HG03521 (cell line): ENCODE measurements around the gene ATP13A3.
"Not testable (repeated sequence)": the region's sequence is repeated elsewhere in the genome, so short reads cannot be mapped to it uniquely, and the experiment has no call there.

ENCODE experiments used
- ATAC-seq: cut with Tn5 transposase; IDR thresholded peaks from one replicate; pipeline ENCODE4 v1.9.1; 2021; ENCODE audit warnings: mild to moderate bottlenecking, moderate library complexity; ENCODE audit not compliant: unreplicated experiment

Gene ATP13A3

DNA sequence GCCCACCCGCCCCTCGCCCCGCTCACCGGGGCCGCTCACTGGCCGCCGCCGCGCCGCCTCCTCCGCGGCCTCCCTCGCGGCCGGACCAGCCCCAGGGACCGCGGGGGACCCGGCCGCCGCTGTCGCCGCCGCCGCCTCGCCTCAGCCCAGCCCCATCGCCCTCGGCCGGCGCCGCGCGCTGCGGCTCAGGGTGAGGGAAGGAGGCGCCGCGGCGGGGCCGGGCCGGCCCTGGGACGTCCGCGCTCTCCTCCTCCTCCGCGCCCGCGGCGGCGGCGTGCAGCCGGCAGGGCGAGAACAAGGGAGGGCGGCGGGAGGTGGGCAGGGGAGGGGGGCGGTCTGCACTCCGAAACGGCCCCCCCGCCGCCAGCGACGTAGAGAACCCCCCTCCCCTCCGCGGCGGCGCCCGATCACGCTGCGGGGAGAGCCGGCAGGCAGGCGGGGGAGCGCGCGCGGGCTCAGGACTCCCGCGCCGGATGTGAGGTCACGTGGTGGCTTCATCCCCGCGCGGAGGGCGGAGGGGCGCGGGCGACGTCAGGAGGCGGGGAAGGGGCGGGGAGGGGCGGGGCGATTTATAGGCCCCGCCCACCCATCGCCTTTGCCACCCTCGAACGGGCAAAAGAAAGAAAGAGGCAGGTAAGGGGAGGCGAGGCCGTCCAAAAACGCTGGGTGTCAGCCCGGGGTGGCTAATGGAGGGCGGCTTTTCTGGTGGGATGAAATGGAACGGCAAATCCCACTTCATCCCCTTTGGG is at the start of gene ATP13A3:
Gene ATP13A3, minus strand, starts transcription at position 463 of the 749 bp plus-strand sequence. CDS start 24,812 bp downstream, outside the sequence.
- peak; percentile 76 for ATAC-seq

DNA sequence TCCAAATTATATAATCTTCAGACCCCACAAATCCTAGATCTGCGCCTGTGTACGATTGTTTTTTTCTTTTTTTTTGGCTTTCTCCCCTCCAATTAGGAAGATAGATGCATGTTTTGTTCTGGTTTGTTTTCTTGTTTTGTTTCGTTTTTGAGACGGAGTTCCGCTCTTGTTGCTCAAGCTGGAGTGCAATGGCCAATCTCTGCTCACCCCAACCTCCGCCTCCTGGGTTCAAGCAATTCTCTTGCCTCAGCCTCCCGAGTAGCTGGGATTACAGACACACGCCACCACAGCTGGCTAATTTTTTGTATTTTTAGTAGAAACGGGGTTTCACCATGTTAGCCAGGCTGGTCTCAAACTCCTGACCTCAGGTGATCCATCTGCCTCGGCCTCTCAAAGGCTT is 48.4 kb upstream of the ATP13A3 start:
- ATAC-seq: not testable (repeated sequence)

DNA sequence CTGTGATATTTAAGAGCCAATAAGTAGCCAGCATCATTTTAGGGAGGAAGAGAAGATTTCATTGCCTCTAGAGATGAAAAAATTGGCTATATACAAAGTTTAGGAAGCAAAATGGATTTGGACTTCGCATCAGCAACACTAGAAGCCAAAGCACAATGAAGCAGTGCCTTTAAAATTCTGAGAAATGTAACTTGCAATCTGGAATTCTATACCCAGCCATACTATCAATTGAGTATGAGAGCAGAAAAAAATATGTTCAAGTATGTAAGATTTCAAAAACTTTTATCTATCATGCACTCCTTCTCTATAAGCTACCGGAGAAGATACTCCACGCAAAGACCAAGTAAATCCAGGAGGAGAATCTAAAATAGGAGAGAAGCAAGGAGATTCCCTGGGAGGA is 47.4 kb upstream of the ATP13A3 start:
- ATAC-seq: no peak

DNA sequence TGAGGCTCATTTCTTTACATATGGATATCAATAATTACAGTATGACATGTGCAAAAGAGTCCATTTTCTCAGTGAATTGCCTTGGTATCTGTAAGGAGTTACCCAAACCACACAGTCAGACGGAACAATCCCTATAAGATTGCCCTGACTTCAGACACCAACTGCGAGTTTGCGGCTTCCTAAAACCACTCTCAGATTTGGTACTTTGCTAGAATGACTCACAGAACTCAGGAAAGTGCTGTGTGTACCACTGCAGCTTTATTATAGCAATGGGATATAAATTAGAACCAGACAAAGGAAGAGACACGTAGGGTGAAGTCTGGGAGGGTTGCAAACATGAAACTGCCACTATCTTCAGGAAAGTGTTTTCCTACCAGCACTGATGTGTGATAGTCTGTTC is 45.8 kb upstream of the ATP13A3 start:
- no peak for ATAC-seq

DNA sequence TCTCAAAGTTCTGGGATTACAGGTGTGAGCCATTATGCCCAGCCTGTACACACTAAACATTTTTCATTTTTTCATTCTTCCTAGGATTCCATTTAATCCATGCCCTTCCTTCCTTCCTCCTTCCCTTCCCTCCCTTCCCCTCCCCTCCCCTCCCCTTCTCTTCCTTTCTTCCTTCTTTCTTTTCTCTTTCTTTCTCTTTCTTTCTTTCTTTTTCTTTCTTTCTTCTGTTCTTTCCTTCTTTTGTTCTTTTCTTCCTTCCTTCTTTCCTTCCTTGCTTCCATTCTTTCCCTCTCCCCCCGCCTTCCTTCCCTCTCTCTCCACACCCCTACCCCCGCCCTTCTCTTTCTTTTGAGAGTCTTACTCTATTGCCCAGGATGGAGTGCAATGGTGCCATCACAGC is 40.9 kb upstream of the ATP13A3 start:
- ATAC-seq: no peak

DNA sequence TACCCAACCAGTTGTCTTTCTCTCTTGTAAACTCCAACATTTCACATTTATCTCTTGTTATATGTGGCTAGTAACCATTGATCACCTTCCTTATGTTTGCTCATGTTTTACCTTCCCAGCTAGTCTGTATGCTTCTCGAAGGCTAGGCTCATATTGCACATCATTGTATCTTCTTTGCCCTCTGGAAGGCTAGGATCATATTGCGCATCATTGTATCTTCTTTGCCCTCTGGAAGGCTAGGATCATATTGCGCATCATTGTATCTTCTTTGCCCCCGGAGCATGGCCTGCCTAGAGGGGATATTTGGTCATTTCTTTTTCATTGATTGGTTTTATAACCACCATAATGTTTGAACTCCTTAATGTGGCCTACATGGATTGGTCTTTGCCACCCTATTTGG is 39.4 kb upstream of the ATP13A3 start:
- ATAC-seq: no peak

DNA sequence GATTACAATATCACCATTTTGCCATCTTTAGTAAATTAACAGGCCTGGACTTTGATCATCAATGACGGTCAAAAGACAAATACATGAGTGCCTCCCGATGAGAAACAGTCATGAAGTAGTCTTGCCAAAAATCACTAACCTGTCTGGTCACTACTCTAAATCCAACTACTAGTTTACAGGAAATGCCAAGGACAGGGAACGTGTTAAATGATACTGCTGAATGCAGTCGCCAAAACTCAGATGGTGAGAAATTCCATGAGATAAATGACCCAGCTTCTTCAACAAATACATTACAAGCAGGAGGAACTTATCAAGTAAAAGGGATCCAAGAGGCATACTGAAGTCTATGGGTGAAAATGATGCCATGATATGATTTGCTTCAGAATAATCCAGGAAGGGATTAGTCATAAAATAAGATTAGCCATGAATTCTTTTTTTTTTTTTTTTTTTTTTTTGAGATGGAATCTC is 35.8 kb upstream of the ATP13A3 start:
- no peak for ATAC-seq

DNA sequence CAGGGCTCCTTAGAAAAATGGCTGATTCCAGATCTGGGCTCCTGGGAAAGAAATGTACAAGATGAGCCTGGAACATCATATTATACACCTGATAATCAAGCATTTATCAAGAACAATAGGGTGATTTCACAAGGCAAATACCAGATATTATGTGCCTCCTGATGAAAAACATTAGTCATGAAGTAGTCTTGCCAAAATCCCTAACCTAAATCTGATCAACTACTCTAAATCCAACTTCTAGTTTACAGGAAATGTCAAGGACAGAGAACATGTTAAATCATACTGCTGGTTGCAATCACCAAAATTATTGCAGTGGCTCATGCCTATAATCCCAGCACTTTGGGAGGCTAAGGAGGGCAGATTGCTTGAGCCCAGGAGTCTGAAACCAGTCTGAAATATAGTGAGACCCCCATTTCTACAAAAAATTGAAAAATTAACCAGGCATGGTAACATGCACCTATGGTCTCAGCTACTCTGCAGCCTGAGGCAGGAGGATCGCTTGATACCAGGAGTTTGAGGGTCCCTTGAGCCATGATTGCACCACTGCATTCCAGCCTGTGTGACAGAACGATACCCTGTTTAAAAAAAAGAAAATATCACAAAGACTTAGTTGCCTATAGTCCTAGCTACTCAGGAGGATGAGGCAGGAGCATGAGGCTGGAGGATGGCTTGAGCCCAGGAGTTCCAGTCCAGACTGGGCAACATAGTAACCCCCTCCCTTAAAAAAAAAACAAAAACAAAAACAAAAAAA is 34.9 kb upstream of the ATP13A3 start:
- ATAC-seq: no peak

DNA sequence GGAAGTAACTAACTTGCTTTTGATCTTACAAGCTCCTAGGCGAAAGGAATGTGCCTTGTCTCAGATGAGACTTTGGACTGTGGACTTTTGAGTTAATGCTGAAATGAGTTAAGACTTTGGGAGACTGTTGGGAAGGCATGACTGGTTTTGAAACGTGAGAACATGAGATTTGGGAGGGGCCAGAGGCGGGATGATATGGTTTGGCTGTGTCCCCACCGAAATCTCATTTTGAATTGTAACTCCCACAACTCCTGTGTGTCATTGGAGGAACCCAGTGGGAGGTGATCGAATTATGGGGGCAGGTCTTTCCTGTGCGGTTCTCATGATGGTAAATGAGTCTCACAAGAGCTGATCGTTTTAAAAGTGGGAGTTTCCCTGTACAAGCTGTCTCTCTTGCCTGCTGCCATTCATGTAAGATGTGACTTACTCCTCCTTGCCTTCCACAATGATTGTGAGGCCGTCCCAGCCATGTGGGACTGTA is 33.9 kb upstream of the ATP13A3 start:
- not testable (repeated sequence) for ATAC-seq

DNA sequence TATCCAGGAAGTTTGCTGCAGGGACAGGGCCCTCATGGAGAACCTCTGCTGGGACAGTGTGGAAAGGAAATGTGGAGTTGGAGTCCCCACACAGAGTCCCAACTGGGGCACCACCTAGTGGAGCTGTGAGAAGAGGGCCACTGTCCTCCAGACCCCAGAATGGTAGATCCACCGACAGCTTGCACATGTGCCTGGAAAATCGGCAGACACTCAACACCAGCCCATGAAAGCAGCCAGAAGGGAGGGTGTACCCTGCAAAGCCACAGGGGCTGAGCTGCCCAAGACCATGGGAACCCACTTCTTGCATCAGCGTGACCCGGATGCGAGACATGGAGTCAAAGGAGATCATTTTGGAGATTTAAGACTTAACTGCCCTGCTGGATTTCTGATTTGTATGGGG is 33.4 kb upstream of the ATP13A3 start:
- not testable (repeated sequence) for ATAC-seq

DNA sequence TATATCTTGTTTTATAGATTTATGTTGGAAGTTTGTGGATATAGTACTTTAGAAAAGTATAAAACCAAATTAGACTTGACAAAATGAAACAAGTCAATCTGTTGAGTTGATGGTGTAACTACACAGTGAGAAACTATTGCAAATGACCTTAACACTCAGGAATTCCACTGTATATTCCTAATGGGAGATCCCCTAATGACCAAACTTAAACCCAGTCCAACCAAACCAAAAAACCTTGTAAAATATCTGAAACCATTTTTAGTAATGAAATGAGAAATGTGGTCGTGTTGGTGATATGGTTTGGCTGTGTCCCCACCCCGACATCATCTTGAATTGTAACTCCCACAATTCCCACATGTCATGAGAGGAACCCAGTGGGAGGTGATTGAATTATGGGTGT is 31.9 kb upstream of the ATP13A3 start:
- ATAC-seq: no peak

DNA sequence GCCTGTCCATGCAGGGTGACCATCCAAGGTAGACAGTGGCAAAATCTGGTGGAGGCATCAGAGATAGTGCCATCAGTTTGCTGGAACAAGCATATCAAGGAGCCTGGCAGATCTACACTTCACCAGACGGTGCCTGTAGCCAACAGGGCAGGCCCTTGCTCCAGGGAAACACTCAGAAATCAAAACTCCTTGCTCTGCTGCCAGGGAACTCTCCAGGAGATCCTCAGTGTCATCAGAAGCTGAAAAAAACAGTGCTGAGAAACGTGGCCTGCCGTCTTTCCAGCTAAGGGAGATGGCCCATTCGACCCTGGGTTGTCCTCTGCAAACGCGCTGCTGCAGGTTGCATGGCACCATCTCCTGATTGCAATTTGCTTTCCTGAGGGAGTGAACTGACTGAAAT is 30.5 kb upstream of the ATP13A3 start:
- no peak for ATAC-seq

DNA sequence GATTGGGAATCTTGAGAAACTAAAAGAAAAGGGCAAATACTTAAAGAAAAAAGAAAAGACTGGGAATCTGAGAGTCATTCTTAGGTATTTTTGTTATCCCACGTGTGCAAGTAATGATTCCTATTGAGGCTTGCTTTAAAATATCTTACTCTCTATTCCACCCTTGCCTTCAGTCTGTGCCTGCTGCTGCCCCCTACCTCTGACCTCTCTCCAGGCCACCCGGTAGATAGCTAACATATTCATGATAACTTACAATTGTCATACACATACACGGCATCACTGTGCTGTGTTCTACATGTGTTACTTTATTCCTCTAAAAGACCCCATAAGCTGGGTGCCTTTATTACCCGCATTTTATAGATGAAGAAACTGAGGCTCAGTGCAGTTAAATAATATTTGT is 27.8 kb upstream of the ATP13A3 start:
- no peak for ATAC-seq

DNA sequence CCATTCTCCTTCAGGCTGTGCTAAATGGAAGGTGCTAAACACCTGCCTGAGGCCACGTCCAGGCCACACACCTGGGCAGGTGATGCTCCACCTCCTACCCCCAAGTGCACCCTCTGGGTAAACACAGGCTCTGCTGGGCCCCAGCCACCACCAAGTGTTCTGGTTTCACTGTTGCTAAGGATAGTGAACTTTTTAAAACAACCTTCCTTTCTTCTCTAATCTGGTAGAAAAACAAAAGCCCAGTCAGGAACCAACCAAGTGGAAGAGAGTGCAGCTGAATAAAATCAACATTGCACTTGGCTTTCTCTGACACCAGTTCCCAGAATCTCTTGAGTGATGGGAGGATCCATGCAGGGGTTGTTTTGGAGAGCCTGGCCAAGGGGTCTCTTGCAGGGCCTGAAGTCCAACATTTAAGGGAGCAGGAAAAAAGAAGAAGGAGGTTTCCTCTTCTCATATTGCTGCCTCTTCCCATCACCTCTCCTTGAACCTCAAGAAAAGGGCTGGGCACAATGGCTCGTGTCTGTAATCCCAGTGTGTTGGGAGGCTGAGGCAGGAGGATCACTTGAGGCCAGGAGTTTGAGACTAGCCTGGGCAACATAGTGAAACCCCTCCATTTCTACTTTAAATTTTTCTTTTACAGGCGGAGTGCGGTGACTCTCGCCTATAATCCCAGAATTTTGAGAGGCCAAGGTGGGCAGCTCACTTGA is 26.2 kb upstream of the ATP13A3 start:
- ATAC-seq: no peak

DNA sequence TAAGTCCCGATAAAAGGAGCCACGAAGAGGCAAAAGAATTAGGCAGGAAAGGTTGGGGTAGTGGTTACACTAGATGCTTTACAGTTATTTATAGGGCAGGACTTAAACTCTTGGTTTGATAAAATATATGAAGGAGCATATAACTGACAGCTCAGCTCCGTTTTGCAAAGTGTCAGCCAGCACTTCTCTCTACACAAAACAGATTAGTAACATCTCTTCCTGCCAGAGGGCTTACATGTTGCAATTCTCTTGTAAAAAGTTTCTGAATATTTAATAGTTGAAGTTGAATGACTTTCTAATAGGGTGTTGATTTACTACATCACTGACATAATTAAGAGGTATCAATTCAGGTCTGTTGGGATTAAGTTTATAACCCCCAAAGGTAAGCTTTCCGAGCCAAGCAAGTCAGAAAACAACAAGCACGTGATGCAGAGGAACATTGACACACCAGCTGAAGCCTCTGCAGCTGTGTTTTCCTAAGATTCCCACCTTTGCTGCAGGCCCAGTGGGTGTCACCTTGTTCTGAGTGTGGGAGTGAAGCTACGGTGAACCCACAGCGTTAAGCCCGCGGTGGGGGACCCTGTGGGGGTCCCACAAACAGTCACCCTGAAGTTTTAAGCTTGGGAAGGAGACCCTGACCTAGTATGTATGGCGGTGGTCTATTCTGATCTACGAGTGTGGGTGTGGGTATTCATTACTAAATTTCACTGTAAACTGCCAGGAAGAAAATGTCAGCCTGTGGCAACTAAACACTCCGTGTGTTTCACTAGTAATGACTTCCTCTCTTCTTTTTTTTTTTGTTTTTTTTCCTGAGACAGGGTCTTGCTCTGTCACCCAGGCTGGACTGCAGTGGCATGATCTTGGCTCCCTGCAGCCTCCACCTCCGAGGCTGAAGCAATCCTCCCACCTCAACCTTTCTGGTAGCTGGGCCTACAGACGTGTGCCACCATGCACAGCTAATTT is 22.0 kb upstream of the ATP13A3 start:
- no peak for ATAC-seq

DNA sequence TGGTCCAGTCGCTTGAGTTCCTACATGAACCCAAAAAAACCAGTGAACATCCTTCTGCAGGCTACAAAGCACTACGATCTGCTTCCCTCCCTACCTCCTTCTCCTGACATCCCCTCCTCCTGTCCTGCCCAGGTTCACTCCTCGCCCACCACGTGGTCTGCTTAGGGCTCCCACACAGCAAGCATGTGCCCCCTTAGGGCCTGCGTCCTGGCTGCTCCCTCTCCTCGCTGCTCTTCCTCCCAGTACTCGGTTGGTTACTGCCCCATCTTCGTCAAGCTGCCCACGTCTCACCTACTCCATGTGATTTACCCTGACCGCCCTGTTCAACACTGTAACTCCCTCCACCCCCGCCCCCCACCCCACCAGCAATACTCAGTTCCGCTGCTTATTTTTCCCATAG is 20.8 kb upstream of the ATP13A3 start:
- no peak for ATAC-seq

DNA sequence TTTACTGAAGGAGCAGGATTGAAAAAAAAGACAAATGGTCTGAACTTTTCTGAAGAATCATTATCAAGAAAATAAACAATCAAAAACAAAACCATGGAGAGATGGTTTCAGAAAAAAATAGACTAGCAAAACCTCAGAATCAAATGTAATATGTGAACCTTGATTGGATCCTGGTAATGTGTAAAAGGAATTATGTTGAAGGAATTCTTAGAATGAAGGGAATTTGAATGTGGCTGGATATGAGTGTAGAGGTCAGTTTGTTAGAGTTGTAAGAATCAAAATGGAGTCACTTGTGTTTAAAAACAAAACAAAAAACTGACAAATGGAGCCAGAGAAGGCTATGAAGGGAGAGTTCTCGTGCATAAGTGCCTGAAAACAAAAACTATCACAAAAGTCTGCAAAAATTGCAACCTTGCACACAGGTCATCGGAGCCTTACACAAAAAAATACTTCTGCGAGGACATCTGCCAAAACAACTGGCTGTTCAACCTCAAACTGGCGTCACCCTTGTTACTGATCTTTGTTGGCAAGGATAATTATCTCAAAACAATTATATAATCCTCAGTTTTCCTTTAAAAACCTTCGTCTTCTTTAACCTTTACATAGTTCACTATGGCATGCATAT is 19.1 kb upstream of the ATP13A3 start:
- no peak for ATAC-seq

DNA sequence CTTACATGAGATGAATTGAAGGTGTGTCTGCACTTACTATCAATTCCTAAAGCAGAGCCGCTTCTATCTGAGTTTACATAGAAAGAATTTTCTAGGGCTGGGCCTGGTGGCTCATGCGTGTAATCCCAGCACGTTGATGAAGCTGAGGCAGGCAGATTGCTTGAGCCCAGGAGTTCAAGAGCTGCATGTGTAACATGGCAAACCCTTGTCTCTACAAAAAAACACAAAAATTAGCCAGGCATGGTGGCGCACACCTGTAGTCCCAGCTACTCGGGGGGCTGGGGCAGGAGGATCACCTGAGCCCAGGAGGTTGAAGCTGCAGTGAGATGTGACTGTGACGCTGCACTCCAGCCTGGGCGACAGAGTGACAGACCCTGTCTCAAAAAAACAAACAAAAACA is 18.1 kb upstream of the ATP13A3 start:
- ATAC-seq: no peak

DNA sequence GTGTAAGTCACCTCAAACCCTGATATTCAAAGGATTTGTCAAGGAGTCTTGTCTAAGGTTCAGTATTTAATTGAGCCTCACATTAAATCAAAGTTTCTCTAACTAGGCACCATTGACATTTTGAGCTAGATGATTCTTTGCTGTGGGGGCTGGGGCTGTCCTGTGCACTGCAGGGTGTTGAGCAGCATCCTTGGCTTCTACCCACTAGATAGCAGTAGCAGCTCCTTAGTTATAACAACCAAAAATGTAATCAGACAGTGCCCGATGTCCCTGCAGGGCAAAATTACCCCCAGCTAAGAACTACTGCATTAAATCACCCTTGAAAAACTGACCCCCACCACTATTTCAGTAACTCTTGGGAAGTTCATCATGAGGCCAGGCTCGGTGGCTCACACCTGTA is 17.3 kb upstream of the ATP13A3 start:
- ATAC-seq: no peak

DNA sequence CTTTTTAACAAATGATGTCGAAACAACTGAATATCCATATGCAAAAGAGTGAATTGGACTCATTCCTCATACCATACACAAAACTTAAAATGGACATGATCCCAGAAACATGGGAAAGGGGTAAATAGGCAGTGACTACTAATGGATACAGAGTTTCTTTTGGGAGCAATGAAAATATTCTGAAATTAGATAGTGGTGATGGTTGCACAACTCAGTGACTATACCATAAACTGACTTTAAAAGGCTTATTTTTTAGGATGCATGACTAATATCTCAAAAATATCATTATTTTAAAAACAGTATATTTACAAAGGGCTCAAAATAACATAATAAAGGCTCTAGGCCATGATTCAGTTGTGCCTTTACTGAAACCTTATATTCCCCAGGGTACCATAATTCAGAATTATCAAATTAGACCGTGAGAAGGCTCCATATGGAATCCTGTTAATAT is 16.3 kb upstream of the ATP13A3 start:
- no peak for ATAC-seq
